GM12878 (cell line): ENCODE data around the gene SPCS2. TPM values are rescaled to one million over a fixed set of nuclear protein-coding genes. Genes with fewer than 3 reads are reported as not detected.
A peak's percentile ranks its signal among the peaks of the same experiment; 100 is the strongest.

Experiments
- ATAC-seq: fragments of 200-7000 bp; cut with Tn5 transposase; 3 replicates; pipeline ENCODE4 v1.9.1; 2020; ENCODE audit warnings: mild to moderate bottlenecking, moderate library complexity
- BruUV-seq: library from RNA; stranded (reverse); fragments of 400-500 nt; replicated peaks from 2 replicates; lab custom pipeline; 2021; lab: Mats Ljungman, UMichigan
- CTCF ChIA-PET: fragments of 300-600 bp; sonication (Branson Sonifier 250); formaldehyde crosslinking; extraction: SDS; loops from one replicate; lab custom pipeline; 2021; ENCODE audit warnings: inconsistent platforms; lab: Yijun Ruan, JAX
- POLR2A ChIA-PET: fragments of 350-600 bp; formaldehyde crosslinking; extraction: SDS; loops from one replicate; lab custom pipeline; 2021; ENCODE audit warnings: inconsistent platforms; lab: Charles Lee
- RAD21 ChIA-PET: fragments of 300-600 bp; sonication (Branson Sonifier 250); formaldehyde crosslinking; loops from one replicate; lab custom pipeline; 2023; ENCODE audit warnings: antibody characterized with exemption; ENCODE audit not compliant: unreplicated experiment; lab: Charles Lee
- SMC1A ChIA-PET: fragments of 300-600 bp; sonication (Branson Sonifier 250); formaldehyde crosslinking; loops from one replicate; lab custom pipeline; 2023; ENCODE audit not compliant: unreplicated experiment, uncharacterized antibody; lab: Charles Lee
- DNase-seq: peaks from one replicate; pipeline ENCODE4 v3.0.0-alpha.2; 2011; ENCODE audit warnings: low read depth, low spot score
- FAIRE-seq: peaks from 3 replicates; lab custom pipeline; 2011; peaks lifted over from hg19 to GRCh38; lab: Jason Lieb, UNC
- H2AFZ ChIP-seq: 2 replicates; pipeline ENCODE4 v1.6.0; 2011; ENCODE audit warnings: low read depth, low read length, control low read depth; ENCODE audit not compliant: control insufficient read depth
- H3K27ac ChIP-seq: 2 replicates; pipeline ENCODE4 v1.5.1; 2011; ENCODE audit warnings: control low read depth; ENCODE audit not compliant: control insufficient read depth, insufficient read depth
- H3K27me3 ChIP-seq, 2 experiments: replicated peaks in 1 of 2; 2 replicates each; pipeline versions ENCODE4 v1.6.0 to v1.6.1; 2011; ENCODE audit warnings: low read length in 1 of 2; ENCODE audit not compliant: control insufficient read depth in 2 of 2, insufficient read depth in 2 of 2
- H3K36me3 ChIP-seq, 2 experiments: 2 replicates each; pipeline ENCODE4 v1.5.1; 2011; ENCODE audit warnings: low read length in 1 of 2; ENCODE audit not compliant: control insufficient read depth in 2 of 2, insufficient read depth in 2 of 2
- H3K4me1 ChIP-seq: 2 replicates; pipeline ENCODE4 v1.6.1; 2011; ENCODE audit warnings: mild to moderate bottlenecking, low read length, moderate library complexity, mixed read lengths; ENCODE audit not compliant: control insufficient read depth, insufficient read depth
- H3K4me2 ChIP-seq: 2 replicates; pipeline ENCODE4 v1.6.0; 2011; ENCODE audit warnings: control low read depth; ENCODE audit not compliant: control insufficient read depth, insufficient read depth
- H3K4me3 ChIP-seq: fragments of 200-600 bp; sonication (generic); 2 replicates; pipeline ENCODE4 v1.5.1; 2016
- H3K79me2 ChIP-seq: 2 replicates; pipeline ENCODE4 v1.6.0; 2011; ENCODE audit warnings: low read length; ENCODE audit not compliant: control insufficient read depth, insufficient read depth
- H3K9ac ChIP-seq: 2 replicates; pipeline ENCODE4 v1.8.0; 2011; ENCODE audit warnings: low read length, control low read depth, mixed read lengths; ENCODE audit not compliant: control insufficient read depth, insufficient read depth
- H3K9me3 ChIP-seq: replicated peaks from 3 replicates; pipeline ENCODE4 v1.5.1; 2011; ENCODE audit warnings: mild to moderate bottlenecking, low read length; ENCODE audit not compliant: control insufficient read depth, insufficient read depth
- H4K20me1 ChIP-seq: 2 replicates; pipeline ENCODE4 v1.6.0; 2011; ENCODE audit not compliant: control insufficient read depth, insufficient read depth
- EED ChIP-seq: sonication (generic); IDR thresholded peaks from 2 replicates; pipeline ENCODE4 v1.6.1; 2016; ENCODE audit warnings: antibody characterized with exemption, low read depth
- HSF1 ChIP-seq: fragments of 150-350 bp; IDR thresholded peaks from 2 replicates; pipeline ENCODE4 v1.6.1; 2014; ENCODE audit warnings: mild to moderate bottlenecking, low read depth, low read length
- NBN ChIP-seq: fragments of 450-650 bp; IDR thresholded peaks from 2 replicates; pipeline ENCODE4 v1.6.1; 2016
- SMARCA5 ChIP-seq: fragments of 450-650 bp; IDR thresholded peaks from 2 replicates; pipeline ENCODE4 v1.6.1; 2017; ENCODE audit warnings: mild to moderate bottlenecking
- USF1 ChIP-seq: IDR thresholded peaks from 2 replicates; pipeline ENCODE4 v1.6.1; 2011; ENCODE audit warnings: borderline replicate concordance, low read depth, mild to moderate bottlenecking, moderate library complexity, mixed read lengths, low read length; ENCODE audit not compliant: insufficient read depth; ENCODE audit errors: extremely low read length
- WGBS: methylation state at CpG from one replicate; pipeline ENCODE4 v1.1.6; 2016; ENCODE audit warnings: low lambda C conversion rate; ENCODE audit not compliant: insufficient replicate concordance, insufficient coverage; ENCODE audit errors: missing lambda C conversion rate; 5-methylcytosine and 5-hydroxymethylcytosine counted together
- in situ Hi-C: fragments of 300-500 bp; cut with MboI; formaldehyde crosslinking; loops from 9 replicates; pipeline ENCODE4 v1.14.3; 2018; ENCODE audit warnings: mixed read lengths
- intact Hi-C: fragments of 100-400 bp; cut with micrococcal nuclease; formaldehyde crosslinking; loops from one replicate; pipeline ENCODE4 v1.14.2; 2022; ENCODE audit not compliant: unreplicated experiment
- polyA plus RNA-seq, 11 experiments: library from polyadenylated mRNA; depleted of rRNA in 4 of 11; unstranded in 6 of 11; stranded (reverse) in 5 of 11; fragments of >200 nt; fragmentation: Nextera tagmentation in 4 of 11; fragmentation: Illumina TruSeq in 1 of 11; extraction: Ambion mirVana in 4 of 11; extraction: Trizol in 1 of 11; gene quantifications; 1 replicate in 1 of 11; 2 replicates in 10 of 11; pipeline versions ENCODE4 v1.2.1 to v1.2.3, GENCODE V29; 2011 to 2016; ENCODE audit warnings: inconsistent platforms in 2 of 11, missing spikeins in 2 of 11, low read depth in 1 of 11
- total RNA-seq, 4 experiments: library from RNA; depleted of rRNA in 3 of 4; stranded (reverse); fragments of >200 nt in 3 of 4; fragmentation: Illumina TruSeq in 1 of 4; extraction: Trizol in 1 of 4; gene quantifications; 2 replicates each; pipeline versions ENCODE4 v1.2.1 to v1.2.3, GENCODE V29; 2013 to 2021

Gene SPCS2
- total and polyA plus RNA-seq, 10 of the 15 experiments (the other 5 are each of a cell fraction or from before 2014, with no cell fraction given) = 40.7 to 661 (median 192) TPM

GRCh38 chr11:74956397-74957015 lies 7.4 kb downstream of the SPCS2 start:
- intact Hi-C loops = no loop called here
- TF ChIP-seq NBN (no peak), HSF1 (no peak), USF1 (no peak), EED (0 out of 2 replicates have a peak, but pooled peaks have one; percentile 24), SMARCA5 (no peak)
- ChIA-PET SMC1A (interaction anchor here (0.7 to 1.5 kb wide), 4 partner anchors 8 to 66 kb away, joined by 3 to 4 read pairs (median 3); partner anchors contain the start of genes SPCS2 and XRRA1), CTCF (interaction anchor here (0.8 to 1.8 kb wide), 4 partner anchors 9 to 249 kb away, joined by 3 to 5 read pairs (median 3); no protein-coding TSS in a partner anchor), POLR2A (no interaction called here), RAD21 (interaction anchor here (0.6 to 1.1 kb wide), 3 partner anchors 13 to 110 kb away, joined by 3 to 4 read pairs (median 3); partner anchors contain the start of gene NEU3)
- Histone ChIP-seq H2AFZ (no peak overlapping the region), H3K36me3 (peaks cover 0 to 18% of the 10 kb centered on the region in 2 experiments; a peak in 2 of 4 replicates), H3K9ac (no peak overlapping the region), H3K4me1 (peaks cover 39% of the 10 kb centered on the region), H3K9me3 (no peaks in the 10 kb centered on the region; the same call in 2 of the 3 replicates), H3K27ac (peak overlapping the region; percentile 9), H3K79me2 (peaks cover 100% of the 10 kb centered on the region), H3K4me3 (no peak overlapping the region), H3K4me2 (peak overlapping the region; percentile 70), H3K27me3 (no peaks in the 10 kb centered on the region), H4K20me1 (peaks cover 10% of the 10 kb centered on the region; the same call in 1 of the 2 replicates)
- in situ Hi-C loops = no loop called here
- FAIRE-seq (no peak), DNase-seq (no peak), ATAC-seq (no peak)
- 71% methylated on average over 4 of the region's 4 CpGs for WGBS
- no TSS peak for BruUV-seq
